Adrenal gland (tissue), 12 donors: ENCODE measurements around the gene NEU4. TPM values are rescaled to one million over a fixed set of nuclear protein-coding genes. Genes with fewer than 3 reads are reported as not detected.

ENCODE experiments used
- DNase-seq, 7 donors: peaks; one replicate each; pipeline ENCODE4 v3.0.0-alpha.2; 2019 to 2020
- H3K27ac ChIP-seq, 5 donors: fragments of 200-600 bp; sonication (generic) in 4 of 5; 1 replicate in 3 of 5; 2 replicates in 2 of 5; pipeline versions ENCODE4 v1.5.1 to v1.8.0; 2016 to 2020; ENCODE audit warnings: mild to moderate bottlenecking in 1 of 5
- H3K27me3 ChIP-seq: fragments of 200-600 bp; 2 replicates; pipeline ENCODE4 v1.8.0; 2021
- H3K36me3 ChIP-seq, 2 donors: fragments of 200-600 bp; replicated peaks in 1 of 2; 1 replicate in 1 of 2; 2 replicates in 1 of 2; pipeline versions ENCODE4 v1.5.1 to v1.8.0; 2018 to 2022
- H3K4me1 ChIP-seq, 2 donors: fragments of 200-600 bp; replicated peaks in 1 of 2; 1 replicate in 1 of 2; 2 replicates in 1 of 2; pipeline versions ENCODE4 v1.5.1 to v1.8.0; 2018 to 2021
- H3K4me3 ChIP-seq, 4 donors: fragments of 200-600 bp; sonication (generic) in 3 of 4; one replicate each; pipeline ENCODE4 v1.5.1; 2016 to 2018
- H3K9me3 ChIP-seq, 3 donors: fragments of 200-600 bp; sonication (generic) in 1 of 3; replicated peaks in 1 of 3; 1 replicate in 2 of 3; 2 replicates in 1 of 3; pipeline versions ENCODE4 v1.5.1 to v1.8.0; 2016 to 2021
- POLR2A ChIP-seq, 2 donors: fragments of 450-650 bp; IDR thresholded peaks; one replicate each; pipeline ENCODE4 v1.6.1; 2017; ENCODE audit warnings: antibody characterized with exemption in 2 of 2, mild to moderate bottlenecking in 2 of 2, moderate library complexity in 1 of 2
- WGBS, 4 donors: extraction: QIAGEN DNeasy Blood & Tissue Kit in 2 of 4; methylation state at CpG; one replicate each; pipeline versions ENCODE4 v1.1.5 to v1.1.7; 2013 to 2017; 5-methylcytosine and 5-hydroxymethylcytosine counted together
- intact Hi-C, 2 donors: fragments of 100-400 bp; cut with DNase I; formaldehyde crosslinking; loops; one replicate each; pipeline versions ENCODE4 v1.14.1 to v1.15.0; 2022 to 2023
- polyA plus RNA-seq, 3 donors: library from polyadenylated mRNA; stranded (reverse); fragments of 200-250 nt in 2 of 3; fragments of 350-450 nt in 1 of 3; fragmentation: Illumina TruSeq in 1 of 3; extraction: RNeasy Lipid Tissue Mini Kit (QIAGEN cat#74804) in 1 of 3; gene quantifications; one replicate each; pipeline ENCODE4 v1.2.3, GENCODE V29; 2013 to 2014
- total RNA-seq, 9 donors: library from RNA; depleted of rRNA in 4 of 9; stranded (reverse); fragments of >200 nt in 4 of 9; fragments of 120-200 nt in 1 of 9; fragmentation: NEBNext Ultra II Directional in 1 of 9; extraction: Animal tissue kit (Norgen Biotek cat#: 25700) in 1 of 9; gene quantifications; one replicate each; pipeline versions ENCODE4 v1.1.0 to v1.2.4, GENCODE V29; 2013 to 2023
- TF ChIP-seq, protein P1 (sequence below), 6 experiments: fragments of 450-650 bp in 4 of 6; fragments of 200-600 bp in 2 of 6; sonication (generic) in 1 of 6; IDR thresholded peaks; 1 replicate in 5 of 6; 2 replicates in 1 of 6; pipeline versions ENCODE4 v1.5.1 to v1.8.0; 2016 to 2021; ENCODE audit warnings: antibody characterized with exemption in 6 of 6, mild to moderate bottlenecking in 2 of 6, moderate library complexity in 1 of 6
- donor health status: healthy with polysubstance abuse.
- donor health status: Bipolar disorder and iron deficiency.
- donor health status: DM: yes; HTN: yes; CAD: no.
- donor health status: DM: no; HTN: no; CAD: no.
- donor health status: DM: no; HTN: no; CAD: no.
- donor health status: DM: yes; HTN: yes; CAD: no.

NEU4 gene
- total and polyA plus RNA-seq, 12 donors = 0.17 to 2.3 (median 0.37) TPM; not detected in 3

DNA sequence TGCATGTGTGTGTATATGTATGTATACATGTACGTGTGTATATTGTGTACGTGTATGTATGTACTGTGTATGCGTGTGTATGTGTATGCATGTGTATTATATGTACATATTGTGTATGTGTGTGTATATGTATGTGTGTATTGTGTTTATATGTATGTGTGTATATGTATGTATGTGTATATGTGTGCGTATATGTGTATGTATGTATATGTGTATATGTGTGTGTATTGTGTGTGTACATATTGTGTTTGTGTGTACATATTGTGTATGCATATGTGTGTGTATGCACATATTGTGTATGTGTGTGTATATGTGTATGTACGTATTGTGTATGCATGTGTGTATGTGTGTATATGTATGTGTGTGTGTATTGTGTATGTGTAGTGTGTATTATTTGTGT lies 15.6 kb upstream of the NEU4 start:
- no peak for DNase-seq
- Histone ChIP-seq H3K4me3 (no peak overlapping the region), H3K27me3 (no peaks in the 10 kb centered on the region), H3K4me1 (no peaks in the 10 kb centered on the region), H3K36me3 (no peaks in the 10 kb centered on the region), H3K27ac (no peak overlapping the region), H3K9me3 (no peaks in the 10 kb centered on the region)
- 89 to 93% (median 90%) methylated on average over 5 of the region's 5 CpGs for WGBS, 4 donors
- intact Hi-C loops = no loop called here
- TF ChIP-seq, protein P1, sequence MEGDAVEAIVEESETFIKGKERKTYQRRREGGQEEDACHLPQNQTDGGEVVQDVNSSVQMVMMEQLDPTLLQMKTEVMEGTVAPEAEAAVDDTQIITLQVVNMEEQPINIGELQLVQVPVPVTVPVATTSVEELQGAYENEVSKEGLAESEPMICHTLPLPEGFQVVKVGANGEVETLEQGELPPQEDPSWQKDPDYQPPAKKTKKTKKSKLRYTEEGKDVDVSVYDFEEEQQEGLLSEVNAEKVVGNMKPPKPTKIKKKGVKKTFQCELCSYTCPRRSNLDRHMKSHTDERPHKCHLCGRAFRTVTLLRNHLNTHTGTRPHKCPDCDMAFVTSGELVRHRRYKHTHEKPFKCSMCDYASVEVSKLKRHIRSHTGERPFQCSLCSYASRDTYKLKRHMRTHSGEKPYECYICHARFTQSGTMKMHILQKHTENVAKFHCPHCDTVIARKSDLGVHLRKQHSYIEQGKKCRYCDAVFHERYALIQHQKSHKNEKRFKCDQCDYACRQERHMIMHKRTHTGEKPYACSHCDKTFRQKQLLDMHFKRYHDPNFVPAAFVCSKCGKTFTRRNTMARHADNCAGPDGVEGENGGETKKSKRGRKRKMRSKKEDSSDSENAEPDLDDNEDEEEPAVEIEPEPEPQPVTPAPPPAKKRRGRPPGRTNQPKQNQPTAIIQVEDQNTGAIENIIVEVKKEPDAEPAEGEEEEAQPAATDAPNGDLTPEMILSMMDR (IDR thresholded peaks at IDR 0.05) = no peak
- TF ChIP-seq POLR2A (IDR thresholded peaks at IDR 0.05) = no peak

DNA sequence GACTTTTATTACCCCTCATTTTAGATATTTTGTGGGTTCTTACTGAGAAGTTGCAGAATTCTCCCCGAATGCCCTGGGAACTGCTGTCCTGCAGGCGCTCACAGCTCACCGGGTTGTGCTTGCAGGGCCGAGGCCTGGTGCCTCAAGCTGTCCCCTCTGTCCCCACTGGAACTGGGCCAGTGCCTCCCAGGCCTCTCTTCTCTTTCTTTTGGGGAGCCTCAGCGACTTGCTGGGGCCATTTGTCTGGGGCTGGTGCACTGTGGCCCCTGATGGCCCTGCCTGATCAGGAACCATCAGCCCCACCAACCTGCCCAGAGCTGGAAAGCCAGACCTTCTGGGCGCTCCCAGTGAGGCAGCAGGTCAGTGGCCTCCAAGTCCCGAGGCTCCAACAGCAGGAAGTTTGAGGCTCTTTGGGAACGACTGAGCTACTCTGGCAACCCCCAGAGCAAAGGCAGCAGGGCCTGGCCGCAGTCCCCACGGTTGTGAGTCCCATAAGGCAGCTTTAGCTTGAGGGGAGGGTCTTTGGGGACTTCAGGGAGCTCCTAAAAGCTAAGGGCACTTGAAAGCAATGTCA lies 14.7 kb upstream of the NEU4 start:
- DNase-seq = no peak
- TF ChIP-seq, protein P1 (IDR thresholded peaks at IDR 0.05) = no peak
- TF ChIP-seq POLR2A (IDR thresholded peaks at IDR 0.05) = no peak
- Histone ChIP-seq H3K36me3 (no peaks in the 10 kb centered on the region), H3K27me3 (no peaks in the 10 kb centered on the region), H3K4me3 (no peak overlapping the region), H3K9me3 (no peaks in the 10 kb centered on the region), H3K27ac (no peak overlapping the region), H3K4me1 (no peaks in the 10 kb centered on the region)
- intact Hi-C loops = no loop called here
- WGBS, 4 donors = 81 to 92% (median 90%) methylated on average over 5 to 10 of the region's 10 CpGs

DNA sequence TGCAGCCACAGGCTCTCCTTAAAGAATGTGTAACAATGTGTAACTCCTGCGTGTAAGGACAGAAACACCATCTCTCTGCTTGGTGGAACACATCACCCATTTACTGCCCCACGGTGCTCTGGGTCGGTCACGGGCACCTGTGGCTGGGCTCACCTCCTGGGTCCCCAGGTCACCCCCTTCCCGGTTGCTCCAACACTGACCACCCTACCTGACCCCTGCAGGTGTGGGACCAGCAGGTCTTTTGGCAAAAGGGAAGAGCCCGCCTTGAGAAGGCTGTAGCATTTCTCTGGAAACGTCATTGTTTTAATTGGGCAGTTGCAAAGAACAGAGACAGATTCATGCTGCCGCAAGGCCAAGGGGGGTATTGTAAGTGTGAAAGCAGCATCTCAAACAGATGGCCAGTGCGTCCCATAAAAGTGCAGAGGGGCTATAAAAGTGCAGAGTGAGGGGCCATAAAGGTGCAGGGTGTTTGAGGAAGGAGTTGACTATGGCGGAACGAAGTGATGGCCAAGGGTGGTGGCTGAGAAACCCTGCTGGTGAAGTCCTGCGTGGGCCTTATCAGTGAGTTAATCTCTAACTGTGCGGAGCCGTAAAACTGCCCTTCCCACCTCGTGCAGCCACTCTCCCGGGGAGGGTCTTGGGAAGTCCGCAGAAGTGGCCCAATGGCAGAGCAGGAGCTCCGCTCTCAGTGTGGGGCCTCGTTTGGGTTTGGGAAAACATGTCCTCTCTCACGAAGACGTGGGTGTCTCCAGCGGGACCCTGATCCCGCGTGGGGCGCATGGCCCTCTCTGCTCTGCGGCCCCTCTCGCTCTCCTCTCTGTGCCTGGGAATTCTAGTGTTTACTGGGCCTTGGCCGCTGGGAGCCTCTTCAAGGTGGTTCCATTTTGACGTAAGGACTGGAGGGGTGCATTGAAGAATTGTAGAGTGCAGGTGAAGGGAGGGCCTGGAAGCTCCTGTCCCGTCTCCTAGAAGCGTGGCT lies 13.7 kb upstream of the NEU4 start:
- Histone ChIP-seq H3K4me1 (no peaks in the 10 kb centered on the region), H3K4me3 (no peak overlapping the region), H3K27ac (no peak overlapping the region), H3K36me3 (no peaks in the 10 kb centered on the region), H3K9me3 (no peaks in the 10 kb centered on the region), H3K27me3 (no peaks in the 10 kb centered on the region)
- peak in 1 of 7 donors; percentile 0 for DNase-seq
- TF ChIP-seq, protein P1 (IDR thresholded peaks at IDR 0.05) = no peak
- no peak for TF ChIP-seq POLR2A (IDR thresholded peaks at IDR 0.05)
- intact Hi-C loops = no loop called here
- WGBS, 4 donors = 81 to 88% (median 85%) methylated on average over 31 of the region's 31 CpGs

DNA sequence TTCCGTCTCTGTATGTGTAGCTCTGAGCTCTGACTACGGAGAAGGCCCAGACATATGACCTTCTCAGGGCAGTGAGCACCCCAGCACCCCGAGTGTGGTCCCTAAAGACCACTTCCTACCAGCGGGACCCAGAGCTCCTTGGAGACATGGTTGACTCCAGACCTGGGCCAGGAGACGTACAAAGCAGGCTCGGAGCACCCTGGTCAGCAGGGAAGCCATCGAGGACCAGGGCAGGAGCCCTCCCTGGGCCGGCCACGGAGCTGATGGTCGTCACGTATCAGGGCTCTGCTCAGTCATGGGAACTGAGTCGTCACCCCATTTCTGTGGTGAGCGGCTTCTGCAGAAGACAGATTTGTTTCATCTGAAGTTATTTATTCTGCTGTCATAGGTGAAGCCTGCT lies 12.8 kb upstream of the NEU4 start:
- H3K4me1 ChIP-seq = no peaks in the 10 kb centered on the region
- 82 to 96% (median 94%) methylated on average over 7 to 13 of the region's 13 CpGs for WGBS, 4 donors
- intact Hi-C loops = no loop called here
- TF ChIP-seq POLR2A (IDR thresholded peaks at IDR 0.05) = no peak
- TF ChIP-seq, protein P1 (IDR thresholded peaks at IDR 0.05) = no peak
- H3K27me3 ChIP-seq = no peaks in the 10 kb centered on the region
- H3K27ac ChIP-seq = no peak overlapping the region
- no peaks in the 10 kb centered on the region for H3K9me3 ChIP-seq
- no peak for DNase-seq
- no peak overlapping the region for H3K4me3 ChIP-seq
- no peaks in the 10 kb centered on the region for H3K36me3 ChIP-seq
